ENCODE results near the gene SCARF2.
A peak's percentile ranks its signal among the peaks of the same experiment; 100 is the strongest.
"Not testable (repeated sequence)": the region's sequence is repeated elsewhere in the genome, so short reads cannot be mapped to it uniquely, and the experiment has no call there.

The SCARF2 gene, protein sequence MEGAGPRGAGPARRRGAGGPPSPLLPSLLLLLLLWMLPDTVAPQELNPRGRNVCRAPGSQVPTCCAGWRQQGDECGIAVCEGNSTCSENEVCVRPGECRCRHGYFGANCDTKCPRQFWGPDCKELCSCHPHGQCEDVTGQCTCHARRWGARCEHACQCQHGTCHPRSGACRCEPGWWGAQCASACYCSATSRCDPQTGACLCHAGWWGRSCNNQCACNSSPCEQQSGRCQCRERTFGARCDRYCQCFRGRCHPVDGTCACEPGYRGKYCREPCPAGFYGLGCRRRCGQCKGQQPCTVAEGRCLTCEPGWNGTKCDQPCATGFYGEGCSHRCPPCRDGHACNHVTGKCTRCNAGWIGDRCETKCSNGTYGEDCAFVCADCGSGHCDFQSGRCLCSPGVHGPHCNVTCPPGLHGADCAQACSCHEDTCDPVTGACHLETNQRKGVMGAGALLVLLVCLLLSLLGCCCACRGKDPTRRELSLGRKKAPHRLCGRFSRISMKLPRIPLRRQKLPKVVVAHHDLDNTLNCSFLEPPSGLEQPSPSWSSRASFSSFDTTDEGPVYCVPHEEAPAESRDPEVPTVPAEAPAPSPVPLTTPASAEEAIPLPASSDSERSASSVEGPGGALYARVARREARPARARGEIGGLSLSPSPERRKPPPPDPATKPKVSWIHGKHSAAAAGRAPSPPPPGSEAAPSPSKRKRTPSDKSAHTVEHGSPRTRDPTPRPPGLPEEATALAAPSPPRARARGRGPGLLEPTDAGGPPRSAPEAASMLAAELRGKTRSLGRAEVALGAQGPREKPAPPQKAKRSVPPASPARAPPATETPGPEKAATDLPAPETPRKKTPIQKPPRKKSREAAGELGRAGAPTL

DNA sequence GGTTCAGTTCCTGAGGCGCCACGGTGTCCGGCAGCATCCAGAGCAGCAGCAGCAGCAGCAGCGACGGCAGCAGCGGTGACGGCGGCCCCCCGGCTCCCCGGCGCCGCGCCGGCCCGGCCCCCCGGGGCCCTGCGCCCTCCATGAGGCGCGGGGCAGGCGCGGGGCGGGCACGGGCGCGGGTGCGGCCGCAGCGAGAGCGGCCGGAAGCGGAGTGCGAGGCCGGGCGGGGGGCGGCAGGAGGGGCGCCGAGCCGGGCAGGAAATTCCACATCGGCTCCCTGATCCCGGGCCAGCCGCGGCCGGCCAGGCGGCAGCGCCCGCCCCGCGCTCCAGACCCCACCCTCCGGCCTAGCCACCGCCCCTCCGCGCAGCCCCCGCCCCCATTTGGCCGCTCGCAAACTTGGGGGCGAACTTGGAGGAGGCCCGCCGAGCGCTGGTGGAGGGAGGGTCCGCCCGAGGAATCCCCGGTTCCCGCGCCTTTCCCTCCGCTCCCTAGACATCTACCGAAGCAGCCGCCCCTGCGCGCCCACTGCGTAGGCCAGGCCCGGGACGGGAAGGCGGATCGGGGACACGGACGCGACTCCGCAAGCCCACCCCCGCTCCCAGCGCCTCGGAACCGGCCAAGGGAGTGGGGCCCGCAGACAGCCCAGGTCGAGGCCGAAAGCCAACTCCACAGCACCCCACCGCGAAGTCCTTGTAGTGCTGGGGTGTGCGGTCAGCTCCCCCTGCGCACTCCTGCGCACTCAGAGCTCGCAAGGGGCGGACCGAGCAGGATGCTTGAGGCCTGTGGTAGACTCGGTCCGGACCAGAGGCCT, at the start of gene SCARF2:
SCARF2 (minus strand) TSS at position 213 of the 814 bp plus-strand sequence; CDS start at position 142, 71 bp downstream.
- Mint-ChIP-seq H3K27me3 (peaks cover 23% of the 10 kb centered on the region), H3K9me3 (ENCODE audit: low read depth) (no peaks in the 10 kb centered on the region), H3K27ac (no peak within 1 kb of the TSS), H3K36me3 (peaks cover 3% of the 10 kb centered on the region), H3K4me1 (ENCODE audit: low read depth) (peaks cover 13% of the 10 kb centered on the region), H3K4me3 (peak within 1 kb of the TSS; percentile 83)

DNA sequence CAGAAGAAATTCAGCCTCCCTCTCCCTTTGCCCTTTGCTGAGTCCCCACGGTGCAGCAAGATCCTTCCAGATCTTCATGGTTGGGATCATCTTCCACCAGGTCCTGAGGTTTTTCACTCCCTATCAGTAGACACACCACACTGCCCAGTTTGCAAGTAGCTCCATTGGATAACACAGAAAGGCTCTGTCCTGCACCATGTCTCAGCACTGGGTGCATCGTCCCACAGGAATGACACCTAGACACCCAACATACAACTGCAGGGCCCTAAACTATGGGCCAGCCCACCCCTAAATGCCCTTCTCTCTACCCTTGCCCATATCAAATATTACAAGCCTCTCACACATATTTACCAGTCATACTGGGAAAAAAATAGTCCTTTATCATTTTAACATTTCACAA, 48.6 kb upstream of the SCARF2 start:
- Mint-ChIP-seq H3K36me3 (peaks cover 2% of the 10 kb centered on the region), H3K27me3 (no peaks in the 10 kb centered on the region), H3K4me1 (ENCODE audit: low read depth) (peaks cover 41% of the 10 kb centered on the region), H3K27ac (no peak overlapping the region), H3K4me3 (no peak overlapping the region), H3K9me3 (ENCODE audit: low read depth) (no peaks in the 10 kb centered on the region)

DNA sequence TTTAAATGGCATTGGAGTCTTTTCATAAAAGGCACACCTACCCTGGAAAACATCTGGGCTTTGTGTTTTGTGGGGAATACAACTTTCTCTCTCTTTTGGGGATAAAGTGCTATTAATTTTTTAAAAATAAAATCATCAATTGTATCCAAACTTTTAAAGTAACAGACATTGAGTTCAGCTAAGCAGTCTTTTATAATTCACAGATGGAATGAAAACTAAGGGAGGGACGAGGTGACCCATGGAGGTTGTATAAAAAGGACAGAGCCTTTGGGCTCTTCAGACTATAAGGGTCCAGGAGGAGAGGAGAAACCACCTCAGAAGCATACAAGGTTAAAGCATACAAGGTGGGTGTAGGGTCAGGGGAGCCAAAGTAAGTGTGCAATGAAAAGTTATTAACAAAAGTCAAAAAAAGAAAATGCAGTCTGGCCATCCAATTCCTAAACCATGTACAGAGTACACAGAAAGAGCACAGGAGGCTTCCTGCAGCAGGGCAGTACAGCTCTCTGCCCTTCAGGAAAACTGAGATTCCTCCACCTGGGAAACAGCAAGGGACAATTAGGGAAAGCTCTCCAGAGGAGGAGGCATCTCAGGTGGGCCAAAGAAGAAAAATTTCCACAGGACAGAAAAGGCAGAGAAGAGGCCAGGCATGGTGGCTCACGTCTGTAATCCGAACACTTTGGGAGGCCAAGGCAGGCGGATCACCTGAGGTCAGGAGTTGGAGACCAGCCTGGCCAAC, 47.5 kb upstream of the SCARF2 start:
- Mint-ChIP-seq H3K4me1 (ENCODE audit: low read depth) (peaks cover 31% of the 10 kb centered on the region), H3K9me3 (ENCODE audit: low read depth) (no peaks in the 10 kb centered on the region), H3K4me3 (no peak overlapping the region), H3K27ac (peak overlapping the region; percentile 6), H3K36me3 (peaks cover 2% of the 10 kb centered on the region), H3K27me3 (no peaks in the 10 kb centered on the region)

DNA sequence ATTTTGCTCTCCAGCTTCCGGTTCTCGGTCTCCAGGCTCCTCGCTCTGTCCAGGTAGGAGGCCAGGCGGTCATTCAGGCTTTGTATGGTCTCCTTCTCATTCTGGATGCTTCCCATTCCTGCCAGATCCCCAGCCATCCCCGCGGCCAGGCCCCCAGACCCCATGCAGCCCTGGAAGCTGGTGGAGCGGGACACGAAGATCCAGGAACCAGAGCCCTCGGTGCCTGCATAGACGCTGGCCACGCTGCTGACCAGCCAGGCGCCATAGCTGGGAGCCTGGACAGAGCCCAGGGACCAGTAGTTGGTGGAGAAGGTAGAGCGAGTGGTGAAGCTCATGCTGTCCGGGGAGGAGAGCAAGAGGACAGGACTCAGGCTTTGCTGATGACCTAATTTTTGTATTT, 46.1 kb upstream of the SCARF2 start:
- peaks cover 9% of the 10 kb centered on the region for H3K36me3 Mint-ChIP-seq
- no peak overlapping the region for H3K4me3 Mint-ChIP-seq
- H3K9me3 Mint-ChIP-seq (ENCODE audit: low read depth): no peaks in the 10 kb centered on the region
- H3K27me3 Mint-ChIP-seq: no peaks in the 10 kb centered on the region
- H3K27ac Mint-ChIP-seq: no peak overlapping the region
- H3K4me1 Mint-ChIP-seq (ENCODE audit: low read depth): peaks cover 25% of the 10 kb centered on the region

DNA sequence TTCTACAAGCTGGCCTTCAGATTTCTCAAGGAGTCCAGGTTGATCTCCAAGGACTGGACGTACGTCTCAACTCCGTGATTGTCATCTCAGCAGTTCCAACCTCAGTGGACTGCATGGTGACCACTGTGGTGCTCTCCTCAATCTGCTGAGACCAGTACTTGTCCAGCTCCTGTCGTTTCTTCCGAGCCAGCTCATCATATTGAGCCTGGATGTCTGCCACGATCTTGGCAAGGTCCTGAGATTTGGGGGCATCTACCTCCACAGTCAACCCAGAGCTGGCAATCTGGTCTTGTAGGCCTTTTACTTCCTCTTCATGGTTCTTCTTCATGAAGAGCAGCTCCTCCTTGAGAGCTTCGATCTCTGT, 45.5 kb upstream of the SCARF2 start:
- peaks cover 21% of the 10 kb centered on the region for H3K4me1 Mint-ChIP-seq (ENCODE audit: low read depth)
- H3K27me3 Mint-ChIP-seq: not testable (repeated sequence)

DNA sequence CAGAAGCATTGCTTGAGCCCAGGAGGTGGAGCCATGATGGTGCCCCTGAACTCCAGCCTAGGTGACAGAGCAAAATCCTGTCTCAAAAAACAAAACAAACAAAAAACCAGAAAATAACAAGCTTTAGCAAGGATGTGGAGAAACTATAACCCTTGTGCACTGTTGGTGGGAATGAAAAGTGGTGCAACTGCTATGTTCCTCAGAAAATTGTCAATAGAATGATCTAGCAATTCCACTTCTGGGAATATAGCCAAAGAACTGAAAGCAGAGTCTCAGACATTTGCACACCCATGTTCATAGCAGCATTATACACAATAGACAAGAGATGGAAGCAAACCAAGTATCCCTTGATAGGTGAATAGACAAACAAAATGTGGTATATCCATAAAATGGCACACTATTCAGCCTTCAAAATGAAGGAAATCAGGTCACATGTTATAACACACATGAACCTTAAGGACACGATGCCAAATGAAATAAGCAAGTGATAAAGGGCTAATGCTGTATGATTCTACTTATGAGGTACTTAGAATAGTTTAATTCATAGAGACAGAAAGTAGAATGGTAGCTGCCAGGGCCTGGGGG, 42.1 kb upstream of the SCARF2 start:
- Mint-ChIP-seq H3K27me3 (no peaks in the 10 kb centered on the region), H3K27ac (no peak overlapping the region), H3K36me3 (peaks cover 9% of the 10 kb centered on the region), H3K9me3 (ENCODE audit: low read depth) (no peaks in the 10 kb centered on the region), H3K4me3 (no peak overlapping the region), H3K4me1 (ENCODE audit: low read depth) (peaks cover 30% of the 10 kb centered on the region)

More for the DNA sequence above, 45.5 kb upstream of the SCARF2 start:
- not testable (repeated sequence) for H3K4me3 Mint-ChIP-seq; H3K9me3 Mint-ChIP-seq (ENCODE audit: low read depth); H3K36me3 Mint-ChIP-seq; H3K27ac Mint-ChIP-seq

DNA sequence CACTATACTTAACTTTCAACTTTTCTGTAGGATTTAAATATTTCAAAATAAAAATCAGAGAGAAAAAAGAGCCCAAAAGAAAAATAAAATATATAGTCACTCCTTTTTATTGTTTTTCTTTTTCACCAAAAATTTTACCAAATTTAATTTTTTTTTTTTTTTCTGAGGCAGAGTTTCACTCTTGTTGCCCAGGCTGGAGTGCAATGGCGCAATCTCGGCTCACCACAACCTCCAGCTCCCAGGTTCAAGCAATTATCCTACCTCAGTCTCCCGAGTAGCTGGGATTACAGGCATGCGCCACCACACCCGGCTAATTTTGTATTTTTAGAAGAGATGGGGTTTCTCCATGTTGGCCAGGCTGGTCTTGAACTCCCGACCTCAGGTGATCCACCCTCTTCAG, 40.4 kb upstream of the SCARF2 start:
- H3K27me3 Mint-ChIP-seq: not testable (repeated sequence)

DNA sequence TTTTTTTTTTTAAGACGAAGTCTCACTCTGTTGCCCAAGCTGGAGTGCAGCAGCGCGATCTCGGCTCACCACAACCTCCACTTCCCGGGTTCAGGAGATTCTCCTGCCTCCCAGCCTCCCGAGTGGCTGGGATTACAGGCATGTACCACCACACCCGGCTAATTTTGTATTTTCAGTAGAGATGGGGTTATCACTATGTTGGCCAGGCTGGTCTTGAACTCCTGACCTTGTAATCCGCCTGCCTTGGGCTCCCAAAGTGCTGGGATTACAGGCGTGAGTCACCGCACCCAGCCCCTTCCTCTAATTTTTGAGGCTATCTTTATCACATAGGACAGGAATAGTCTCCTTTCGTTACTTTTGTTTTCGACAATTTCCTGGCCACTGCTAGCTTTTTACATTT, 37.9 kb upstream of the SCARF2 start:
- not testable (repeated sequence) for H3K27me3 Mint-ChIP-seq; H3K4me3 Mint-ChIP-seq; H3K36me3 Mint-ChIP-seq; H3K9me3 Mint-ChIP-seq (ENCODE audit: low read depth)
- Mint-ChIP-seq H3K27ac (peak overlapping the region; percentile 84), H3K4me1 (ENCODE audit: low read depth) (peaks cover 37% of the 10 kb centered on the region)

More for the DNA sequence above, 40.4 kb upstream of the SCARF2 start:
- H3K4me3 Mint-ChIP-seq; H3K36me3 Mint-ChIP-seq; H3K9me3 Mint-ChIP-seq (ENCODE audit: low read depth); H3K27ac Mint-ChIP-seq: not testable (repeated sequence)
- peaks cover 33% of the 10 kb centered on the region for H3K4me1 Mint-ChIP-seq (ENCODE audit: low read depth)

DNA sequence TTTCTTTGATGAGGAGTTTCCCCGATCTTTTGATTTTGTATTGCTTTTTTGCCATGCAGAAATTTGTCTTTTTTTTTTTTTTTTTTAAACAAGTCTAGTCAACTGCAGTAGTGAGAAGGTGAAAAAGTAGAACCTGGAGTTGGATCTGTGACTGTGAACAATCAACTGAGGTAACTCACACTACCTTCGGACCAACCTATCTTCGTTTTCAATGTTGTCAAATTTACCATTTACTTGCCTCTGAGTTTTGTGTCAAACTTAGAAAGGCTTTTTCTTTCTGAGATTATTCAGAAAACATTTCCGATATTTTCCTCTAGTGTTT, 37.5 kb upstream of the SCARF2 start:
- peak overlapping the region; percentile 3 for H3K4me3 Mint-ChIP-seq
- peak overlapping the region; percentile 84 for H3K27ac Mint-ChIP-seq
- peaks cover 36% of the 10 kb centered on the region for H3K4me1 Mint-ChIP-seq (ENCODE audit: low read depth)
- H3K27me3 Mint-ChIP-seq: no peaks in the 10 kb centered on the region
- no peaks in the 10 kb centered on the region for H3K9me3 Mint-ChIP-seq (ENCODE audit: low read depth)
- peaks cover 8% of the 10 kb centered on the region for H3K36me3 Mint-ChIP-seq

DNA sequence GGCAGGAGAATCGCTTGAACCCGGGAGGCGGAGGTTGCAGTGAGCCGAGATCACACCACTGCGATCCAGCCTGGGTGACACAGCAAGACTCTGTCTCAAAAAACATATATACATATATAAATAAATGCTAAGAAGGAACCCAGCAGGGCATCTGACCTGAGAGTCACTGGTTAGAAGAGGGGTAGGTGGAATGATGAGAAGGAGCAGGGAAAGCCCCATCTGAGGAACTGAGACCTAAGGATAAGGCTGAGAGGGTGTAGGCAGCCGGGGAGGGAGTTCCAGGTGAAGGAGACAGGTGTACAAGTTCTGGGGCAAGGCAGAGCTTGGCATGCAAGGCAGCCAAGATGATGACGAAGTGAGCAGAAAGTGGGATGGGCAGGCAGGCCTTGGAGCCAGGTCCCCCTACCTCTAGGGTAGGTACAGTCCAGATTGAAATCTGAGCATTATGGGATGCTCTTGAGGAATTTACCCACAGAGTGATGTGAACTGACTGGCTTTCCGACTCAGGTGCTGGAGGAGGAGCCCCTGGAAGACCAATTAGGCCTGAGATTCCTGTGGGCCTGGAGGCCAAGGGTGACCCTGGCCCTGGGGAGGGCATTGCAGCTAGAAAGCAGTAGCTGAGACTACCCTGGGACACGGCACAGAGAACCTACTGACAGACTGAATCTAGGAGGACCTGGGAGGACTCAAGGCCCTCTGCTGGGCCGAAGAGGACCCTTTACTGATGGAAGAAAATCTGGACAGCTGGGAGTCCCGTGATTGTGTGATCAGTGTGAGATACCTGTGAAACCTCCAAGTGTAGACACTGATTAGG, 35.2 kb upstream of the SCARF2 start:
- H3K36me3 Mint-ChIP-seq: peaks cover 8% of the 10 kb centered on the region
- no peak overlapping the region for H3K4me3 Mint-ChIP-seq
- no peaks in the 10 kb centered on the region for H3K27me3 Mint-ChIP-seq
- peak overlapping the region; percentile 79 for H3K27ac Mint-ChIP-seq
- H3K4me1 Mint-ChIP-seq (ENCODE audit: low read depth): peaks cover 41% of the 10 kb centered on the region
- no peaks in the 10 kb centered on the region for H3K9me3 Mint-ChIP-seq (ENCODE audit: low read depth)

DNA sequence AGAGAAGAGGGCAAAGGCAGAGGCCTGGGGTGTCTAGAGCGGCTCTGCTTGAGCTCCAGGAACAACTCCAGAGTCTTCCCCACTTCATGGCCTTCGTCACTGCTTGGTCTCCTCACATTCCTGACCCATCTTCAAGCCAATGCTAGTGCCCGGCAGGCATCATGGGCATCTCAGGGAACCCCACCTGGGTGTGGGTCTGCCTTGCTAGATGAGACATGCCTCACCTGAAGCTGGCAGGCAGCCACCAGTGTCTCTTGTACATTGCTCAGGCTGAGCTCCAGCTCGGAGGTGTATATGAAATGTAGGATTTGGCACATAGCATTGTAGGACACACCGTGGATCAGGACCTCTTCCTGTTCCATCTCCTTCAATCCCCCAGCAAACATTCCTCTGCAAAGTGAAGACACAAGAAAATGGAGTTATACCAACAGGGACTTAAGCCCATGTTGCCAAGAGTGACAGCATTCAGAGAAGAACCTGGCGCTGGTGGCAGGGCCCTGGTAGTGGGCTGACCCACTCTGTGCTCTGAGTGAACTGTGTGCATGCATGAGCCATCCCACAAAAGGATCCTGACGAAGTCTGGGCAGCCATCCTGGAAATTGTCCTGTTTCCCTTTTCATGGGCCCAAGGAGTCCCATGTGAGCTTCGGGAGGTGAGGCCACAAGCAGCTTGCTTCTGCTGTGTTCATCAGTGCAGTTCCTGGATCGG, 33.7 kb upstream of the SCARF2 start:
- Mint-ChIP-seq H3K9me3 (ENCODE audit: low read depth) (no peaks in the 10 kb centered on the region), H3K36me3 (peaks cover 8% of the 10 kb centered on the region), H3K27me3 (no peaks in the 10 kb centered on the region), H3K4me3 (no peak overlapping the region), H3K27ac (no peak overlapping the region), H3K4me1 (ENCODE audit: low read depth) (peaks cover 44% of the 10 kb centered on the region)

DNA sequence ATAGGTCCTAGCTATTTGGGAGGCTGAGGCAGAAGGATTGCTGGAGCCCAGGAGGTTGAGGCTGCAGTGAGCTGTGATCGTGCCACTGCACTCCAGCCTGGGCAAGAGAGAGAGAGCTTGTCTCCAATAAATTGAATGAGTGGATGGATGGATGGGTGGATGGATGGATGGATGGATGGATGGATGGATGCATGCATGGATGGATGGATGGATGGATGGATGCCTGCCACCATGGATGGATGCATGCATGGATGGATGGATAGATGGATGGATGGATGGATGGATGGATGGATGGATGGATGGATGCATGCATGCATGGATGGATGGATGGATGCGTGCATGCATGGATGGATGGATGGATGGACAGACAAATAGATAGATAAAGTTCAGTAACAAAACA, 32.9 kb upstream of the SCARF2 start:
- not testable (repeated sequence) for H3K36me3 Mint-ChIP-seq; H3K4me3 Mint-ChIP-seq; H3K27ac Mint-ChIP-seq; H3K27me3 Mint-ChIP-seq; H3K9me3 Mint-ChIP-seq (ENCODE audit: low read depth)
- H3K4me1 Mint-ChIP-seq (ENCODE audit: low read depth): peaks cover 44% of the 10 kb centered on the region
